GF-D8 (cell line): ENCODE data around the gene SGMS1.

Experiments used
- DNase-seq: peaks from one replicate; lab custom pipeline; 2025; lab: John Stamatoyannopoulos, UW

The SGMS1 gene

GRCh38 chr10:50610368-50610767 lies 13.4 kb downstream of the SGMS1 start:
- no peak for DNase-seq

GRCh38 chr10:50607356-50607925 lies 16.3 kb downstream of the SGMS1 start:
- no peak for DNase-seq

- no peak for DNase-seq
Measured at GRCh38 chr10:50605951-50606270, 17.8 kb downstream of the SGMS1 start.

- peak; percentile 70 for DNase-seq
Measured at GRCh38 chr10:50605269-50605950, 18.3 kb downstream of the SGMS1 start.

- no peak for DNase-seq
Measured at GRCh38 chr10:50604809-50605208, 18.9 kb downstream of the SGMS1 start.

- DNase-seq, result peak; percentile 57
Measured at GRCh38 chr10:50604049-50604640, 19.6 kb downstream of the SGMS1 start.

GRCh38 chr10:50603151-50603850 lies 20.5 kb downstream of the SGMS1 start:
- no peak for DNase-seq

- DNase-seq, result no peak
Measured at GRCh38 chr10:50601974-50602373, 21.8 kb downstream of the SGMS1 start.

GRCh38 chr10:50600831-50601477 lies 22.8 kb downstream of the SGMS1 start:
- DNase-seq, result no peak

GRCh38 chr10:50600286-50600685 lies 23.5 kb downstream of the SGMS1 start:
- no peak for DNase-seq

GRCh38 chr10:50596897-50597296 lies 26.9 kb downstream of the SGMS1 start:
- no peak for DNase-seq

GRCh38 chr10:50596456-50596855 lies 27.3 kb downstream of the SGMS1 start:
- no peak for DNase-seq

- no peak for DNase-seq
Measured at GRCh38 chr10:50595785-50596184, 28.0 kb downstream of the SGMS1 start.

GRCh38 chr10:50593523-50594376 lies 30.0 kb downstream of the SGMS1 start:
- no peak for DNase-seq

GRCh38 chr10:50592961-50593418 lies 30.8 kb downstream of the SGMS1 start:
- DNase-seq, result no peak

GRCh38 chr10:50590935-50591334 lies 32.8 kb downstream of the SGMS1 start:
- DNase-seq, result no peak

- no peak for DNase-seq
Measured at GRCh38 chr10:50586740-50587088, 37.0 kb downstream of the SGMS1 start.

GRCh38 chr10:50585921-50586739 lies 37.6 kb downstream of the SGMS1 start:
- no peak for DNase-seq

- no peak for DNase-seq
Measured at GRCh38 chr10:50582766-50583762, 40.7 kb downstream of the SGMS1 start.

- no peak for DNase-seq
Measured at GRCh38 chr10:50582046-50582445, 41.7 kb downstream of the SGMS1 start.
